Smooth muscle cell (in vitro differentiated cells): ENCODE data around the gene ADGRB2. TPM values are rescaled to one million over a fixed set of nuclear protein-coding genes. Genes with fewer than 3 reads are reported as not detected.

Source experiments
- DNase-seq: peaks from one replicate; lab custom pipeline; 2025; ENCODE audit not compliant: unreplicated experiment; lab: John Stamatoyannopoulos, UW
- H2AFZ ChIP-seq: fragments of 200-600 bp; sonication (generic); 2 replicates; pipeline ENCODE4 v1.6.0; 2016; ENCODE audit warnings: antibody characterized with exemption, low read depth, mild to moderate bottlenecking
- H3F3A ChIP-seq: fragments of 200-600 bp; sonication (generic); 2 replicates; pipeline ENCODE4 v1.6.0; 2017; ENCODE audit warnings: antibody characterized with exemption, low read depth
- H3K27ac ChIP-seq: fragments of 200-600 bp; sonication (generic); 2 replicates; pipeline ENCODE4 v1.5.1; 2016; ENCODE audit warnings: low read depth, mild to moderate bottlenecking
- H3K27me3 ChIP-seq: fragments of 200-600 bp; sonication (generic); 2 replicates; pipeline ENCODE4 v1.6.1; 2016; ENCODE audit warnings: low read depth, mild to moderate bottlenecking
- H3K36me3 ChIP-seq: fragments of 200-600 bp; sonication (generic); 2 replicates; pipeline ENCODE4 v1.5.1; 2016; ENCODE audit warnings: low read depth
- H3K4me1 ChIP-seq: fragments of 200-600 bp; sonication (generic); 2 replicates; pipeline ENCODE4 v1.5.1; 2016; ENCODE audit warnings: low read depth
- H3K4me2 ChIP-seq: fragments of 200-600 bp; sonication (generic); 2 replicates; pipeline ENCODE4 v1.6.0; 2016; ENCODE audit warnings: mild to moderate bottlenecking
- H3K4me3 ChIP-seq: fragments of 200-600 bp; sonication (generic); 2 replicates; pipeline ENCODE4 v1.5.1; 2016; ENCODE audit warnings: mild to moderate bottlenecking
- H3K79me2 ChIP-seq: fragments of 200-600 bp; sonication (generic); 2 replicates; pipeline ENCODE4 v1.6.0; 2016; ENCODE audit warnings: low read depth, mild to moderate bottlenecking
- H3K9ac ChIP-seq: fragments of 200-600 bp; sonication (generic); 2 replicates; pipeline ENCODE4 v1.6.0; 2016; ENCODE audit warnings: low read depth
- H3K9me3 ChIP-seq: fragments of 200-600 bp; sonication (generic); replicated peaks from 2 replicates; pipeline ENCODE4 v1.5.1; 2016; ENCODE audit warnings: low read depth
- H4K20me1 ChIP-seq: fragments of 200-600 bp; sonication (generic); 2 replicates; pipeline ENCODE4 v1.6.0; 2016; ENCODE audit warnings: low read depth
- CTCF ChIP-seq: fragments of 200-600 bp; sonication (generic); IDR thresholded peaks from 2 replicates; pipeline ENCODE4 v1.5.1; 2017; ENCODE audit warnings: borderline replicate concordance, mild to moderate bottlenecking, antibody characterized with exemption; ENCODE audit not compliant: insufficient read depth, poor library complexity, severe bottlenecking
- WGBS: methylation state at CpG from one replicate; pipeline ENCODE4 v1.1.7; 2016; ENCODE audit warnings: low lambda C conversion rate; 5-methylcytosine and 5-hydroxymethylcytosine counted together
- microRNA-seq: library from miRNA; unstranded; fragments of <30 nt; microRNA quantifications from one replicate; pipeline ENCODE4, GENCODE V29; 2016; ENCODE audit warnings: borderline number of aligned reads
- polyA plus RNA-seq: library from polyadenylated mRNA; unstranded; fragments of >200 nt; fragmentation: Nextera tagmentation; extraction: Ambion mirVana; gene quantifications from 2 replicates; pipeline ENCODE4 v1.2.1, GENCODE V29; 2016
- small RNA-seq: library from RNA; depleted of rRNA; stranded (forward); fragments of <200 nt; gene quantifications from one replicate; pipeline ENCODE3, GENCODE V24; 2014
- total RNA-seq: library from RNA; depleted of rRNA; stranded (reverse); fragments of >200 nt; gene quantifications from 2 replicates; pipeline ENCODE4 v1.2.3, GENCODE V29; 2014

Gene ADGRB2
- total and polyA plus RNA-seq, 2 experiments from 2014 or later: 8.8 to 9.4 TPM

GRCh38 chr1:31678681-31679080 is 85.5 kb downstream of the ADGRB2 start:
- Histone ChIP-seq H3K36me3 (no peaks in the 10 kb centered on the region), H3F3A (no peaks in the 10 kb centered on the region), H4K20me1 (no peaks in the 10 kb centered on the region), H2AFZ (no peak overlapping the region), H3K9me3 (no peaks in the 10 kb centered on the region), H3K27me3 (no peaks in the 10 kb centered on the region), H3K4me1 (no peaks in the 10 kb centered on the region), H3K27ac (no peak overlapping the region), H3K79me2 (no peaks in the 10 kb centered on the region), H3K4me2 (no peak overlapping the region), H3K4me3 (no peak overlapping the region), H3K9ac (no peak overlapping the region)
- WGBS: 95% methylated on average over 4 of the region's 4 CpGs
- DNase-seq: no peak
- no peak for TF ChIP-seq CTCF

DNA sequence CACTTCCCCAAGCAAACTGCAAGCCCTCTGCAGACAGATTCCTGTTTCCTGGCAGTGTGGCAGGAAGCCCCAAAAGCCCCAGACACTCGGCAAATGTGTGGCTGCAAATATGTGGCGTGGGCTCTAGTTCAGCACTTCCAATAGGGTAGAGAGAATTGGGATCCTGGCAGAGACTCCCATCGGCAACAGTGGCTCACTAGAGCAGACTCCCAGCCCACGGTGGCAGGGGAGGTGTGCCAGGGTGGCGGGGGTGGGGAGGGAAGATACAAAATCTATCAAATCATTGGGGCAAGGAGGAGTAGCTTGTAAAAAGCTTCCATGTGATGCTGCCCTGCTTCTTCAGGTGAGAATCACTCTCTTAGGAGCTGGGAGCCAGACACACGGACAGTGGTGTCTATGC is 86.2 kb downstream of the ADGRB2 start:
- no peaks in the 10 kb centered on the region for H3K36me3 ChIP-seq
- TF ChIP-seq CTCF: no peak
- WGBS: 85% methylated on average over 6 of the region's 6 CpGs

DNA sequence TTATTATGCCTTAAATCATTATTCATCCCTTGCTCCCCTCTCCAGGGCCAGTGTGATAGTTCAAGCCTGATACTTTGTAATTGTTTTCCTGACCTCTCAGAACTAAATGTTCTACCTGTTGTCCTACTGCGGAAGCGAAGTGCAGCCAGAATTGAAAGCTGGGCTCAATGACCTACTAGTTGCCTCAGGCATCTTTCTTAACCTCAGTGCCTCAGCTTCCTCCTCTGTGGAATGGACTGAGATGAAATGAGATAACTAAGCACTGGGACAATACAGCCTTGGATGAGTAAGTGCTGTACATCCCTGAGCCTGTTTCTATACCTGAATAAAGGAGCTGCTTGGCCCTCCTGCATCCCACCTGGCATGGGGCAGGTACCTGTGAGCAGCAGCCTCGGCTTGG is 86.7 kb downstream of the ADGRB2 start:
- Histone ChIP-seq H3K9ac (no peak overlapping the region), H3K27ac (no peak overlapping the region), H2AFZ (no peak overlapping the region), H3K4me2 (no peak overlapping the region), H4K20me1 (no peaks in the 10 kb centered on the region), H3K27me3 (no peaks in the 10 kb centered on the region), H3K4me3 (no peak overlapping the region), H3K9me3 (no peaks in the 10 kb centered on the region), H3K36me3 (no peaks in the 10 kb centered on the region), H3K4me1 (no peaks in the 10 kb centered on the region), H3K79me2 (no peaks in the 10 kb centered on the region), H3F3A (no peaks in the 10 kb centered on the region)
- TF ChIP-seq CTCF: no peak
- no peak for DNase-seq
- 94% methylated on average over 3 of the region's 3 CpGs for WGBS

More for the DNA sequence above, 86.2 kb downstream of the ADGRB2 start:
- Histone ChIP-seq H3K27me3 (no peaks in the 10 kb centered on the region), H4K20me1 (no peaks in the 10 kb centered on the region), H3K79me2 (no peaks in the 10 kb centered on the region), H3K4me1 (no peaks in the 10 kb centered on the region), H3K9ac (no peak overlapping the region), H3K4me2 (no peak overlapping the region), H3K9me3 (no peaks in the 10 kb centered on the region), H3K27ac (no peak overlapping the region), H2AFZ (no peak overlapping the region), H3K4me3 (no peak overlapping the region), H3F3A (no peaks in the 10 kb centered on the region)
- DNase-seq: no peak

Small RNA genes lying within 50 kb of the gene (microRNA-seq; reads per million reads assigned to microRNA genes)
- gene MIR4254: 1.8 reads per million

Small RNA genes lying within 50 kb of the gene (small RNA-seq; reads per million reads assigned to genes)
- gene MIR4254: not detected

Other genes with a start within 250 kb of the ADGRB2 start
- 142 and 148 TPM in 2 replicates for gene TINAGL1, start 187.8 kb downstream of the ADGRB2 start, total RNA-seq
- 40.9 and 219 TPM in 2 replicates for gene TINAGL1, start 187.8 kb downstream of the ADGRB2 start, polyA plus RNA-seq
- gene HCRTR1, start 146.7 kb downstream of the ADGRB2 start, total RNA-seq: 2.0 TPM in 1 of 2 replicates, not detected in the other
- 0.19 TPM in 1 of 2 replicates, not detected in the other for gene HCRTR1, start 146.7 kb downstream of the ADGRB2 start, polyA plus RNA-seq
- 61.4 and 89.3 TPM in 2 replicates for gene PEF1, start 119.5 kb downstream of the ADGRB2 start, total RNA-seq
- 77.1 and 85.8 TPM in 2 replicates for gene PEF1, start 119.5 kb downstream of the ADGRB2 start, polyA plus RNA-seq
- 67.3 and 105 TPM in 2 replicates for gene COL16A1, start 60.3 kb downstream of the ADGRB2 start, total RNA-seq
- gene COL16A1, start 60.3 kb downstream of the ADGRB2 start, polyA plus RNA-seq: 126 and 152 TPM in 2 replicates
- 39.5 and 43.8 TPM in 2 replicates for gene SPOCD1, start 51.7 kb upstream of the ADGRB2 start, total RNA-seq
- gene SPOCD1, start 51.7 kb upstream of the ADGRB2 start, polyA plus RNA-seq: 45.3 and 46.1 TPM in 2 replicates
- gene PTP4A2, start 174.0 kb upstream of the ADGRB2 start, total RNA-seq: 460 and 518 TPM in 2 replicates
- 316 and 334 TPM in 2 replicates for gene PTP4A2, start 174.0 kb upstream of the ADGRB2 start, polyA plus RNA-seq
- 80.4 and 90.6 TPM in 2 replicates for gene KHDRBS1, start 249.5 kb upstream of the ADGRB2 start, total RNA-seq
- gene KHDRBS1, start 249.5 kb upstream of the ADGRB2 start, polyA plus RNA-seq: 85.0 and 86.5 TPM in 2 replicates